ENCODE results near the gene TRIL.

DNA sequence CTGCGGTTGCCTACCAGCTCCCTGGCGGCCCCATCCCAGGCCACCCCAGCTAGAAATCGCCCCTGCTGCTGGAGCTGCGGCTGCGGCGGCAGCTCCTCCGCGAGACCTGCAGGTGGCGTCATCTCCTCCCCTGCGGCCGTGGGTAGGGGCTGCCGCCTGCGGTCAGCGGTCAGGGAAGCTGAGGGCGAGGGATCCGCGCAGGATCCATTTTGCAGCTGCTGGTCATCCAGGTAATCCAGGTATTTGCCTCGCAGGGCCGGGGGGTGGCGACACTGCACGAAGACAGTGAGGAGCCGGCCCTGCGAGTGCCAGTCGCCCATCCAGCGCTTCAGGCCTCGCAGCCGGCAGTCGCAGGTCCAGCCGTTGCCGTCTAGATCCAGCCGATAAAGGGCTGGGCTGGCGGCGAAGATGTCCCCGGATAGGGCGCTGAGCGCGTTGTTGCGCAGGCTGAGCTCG, 1.5 kb downstream of the TRIL start:
- TF ChIP-seq EZH2 (IDR thresholded peaks at IDR 0.05; ENCODE audit: insufficient read depth, poor library complexity, severe bottlenecking) (no peak), EZH2phosphoT487 (IDR thresholded peaks at IDR 0.05; ENCODE audit: insufficient read depth, low read depth) (no peak)

Measured in GM23248 (cell line).